Measurements from ENCODE around the gene MPPED2. TPM values are rescaled to one million over a fixed set of nuclear protein-coding genes. Genes with fewer than 3 reads are reported as not detected.

The MPPED2 gene
- total and polyA plus RNA-seq, 8 donors, result 2.0 to 5.0 (median 3.8) TPM

GRCh38 chr11:30424321-30424720, 161.8 kb downstream of the MPPED2 start:
- H3K27ac ChIP-seq, result peak overlapping the region in 1 of 4 donors; percentile 11
- ATAC-seq, result no peak
- intact Hi-C loops (cut with DNase I), result no loop called here
- TF ChIP-seq CTCF (IDR thresholded peaks at IDR 0.05), result no peak
- H3K27me3 ChIP-seq, result no peaks in the 10 kb centered on the region
- no peak for DNase-seq
- no peak overlapping the region for H3K4me3 ChIP-seq
- WGBS, 2 donors, result 53 to 57% methylated on average over 10 of the region's 10 CpGs
- no peaks in the 10 kb centered on the region for H3K36me3 ChIP-seq
- H3K4me1 ChIP-seq, result peaks cover 0 to 5% (median 0%) of the 10 kb centered on the region in 3 donors
- no peaks in the 10 kb centered on the region for H3K9me3 ChIP-seq
- no peak for FAIRE-seq

DNA sequence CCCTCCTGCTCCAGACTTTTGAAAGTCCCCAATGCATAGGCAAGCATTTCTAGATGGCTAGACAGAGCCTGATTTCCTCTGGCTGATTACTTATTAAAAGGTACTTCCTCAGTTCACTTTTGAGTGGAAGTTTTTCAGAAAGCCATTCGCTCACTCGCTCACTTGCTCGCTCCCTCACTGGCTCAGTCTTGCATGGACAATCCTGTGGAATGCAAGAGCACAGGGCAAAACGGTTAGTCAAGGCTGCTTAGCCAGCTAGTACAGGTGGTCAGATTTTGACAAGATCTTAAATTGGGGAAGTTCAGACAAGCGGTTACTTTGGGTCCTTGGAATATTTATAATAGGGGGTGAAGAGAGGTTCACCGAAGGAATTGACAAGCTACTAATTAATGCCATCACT, 162.3 kb downstream of the MPPED2 start:
- no peak overlapping the region for H3K4me3 ChIP-seq
- peaks cover 0 to 5% (median 0%) of the 10 kb centered on the region in 3 donors for H3K4me1 ChIP-seq
- peak overlapping the region in 2 of 4 donors; percentile 11 to 35 for H3K27ac ChIP-seq
- FAIRE-seq, result no peak
- no peaks in the 10 kb centered on the region for H3K36me3 ChIP-seq
- intact Hi-C loops (cut with DNase I), result no loop called here
- 58 to 62% methylated on average over 6 of the region's 6 CpGs for WGBS, 2 donors
- H3K27me3 ChIP-seq, result no peaks in the 10 kb centered on the region
- peak in 1 of 6 donors; percentile 10 for DNase-seq
- no peaks in the 10 kb centered on the region for H3K9me3 ChIP-seq
- TF ChIP-seq CTCF (IDR thresholded peaks at IDR 0.05), result no peak
- ATAC-seq, result peak in 3 of 4 donors; percentile 26 to 41 (median 26)

GRCh38 chr11:30423279-30423648, 162.9 kb downstream of the MPPED2 start:
- H3K27ac ChIP-seq, result peak overlapping the region; percentile 11 to 63 (median 26)
- no peaks in the 10 kb centered on the region for H3K27me3 ChIP-seq
- no peaks in the 10 kb centered on the region for H3K9me3 ChIP-seq
- FAIRE-seq, result no peak
- H3K4me1 ChIP-seq, result peaks cover 0 to 5% (median 0%) of the 10 kb centered on the region in 3 donors
- no peak for DNase-seq
- no peak for TF ChIP-seq CTCF (IDR thresholded peaks at IDR 0.05)
- H3K36me3 ChIP-seq, result no peaks in the 10 kb centered on the region
- intact Hi-C loops (cut with DNase I), result no loop called here
- peak in 1 of 4 donors; percentile 6 for ATAC-seq
- H3K4me3 ChIP-seq, result no peak overlapping the region
- 13 to 20% methylated on average over 5 of the region's 5 CpGs for WGBS, 2 donors

GRCh38 chr11:30422447-30423278, 163.5 kb downstream of the MPPED2 start:
- H3K4me3 ChIP-seq, result no peak overlapping the region
- DNase-seq, result peak in 3 of 6 donors; percentile 21 to 45 (median 34)
- no peak for TF ChIP-seq CTCF (IDR thresholded peaks at IDR 0.05)
- no peaks in the 10 kb centered on the region for H3K9me3 ChIP-seq
- no peak for FAIRE-seq
- intact Hi-C loops (cut with DNase I), result no loop called here
- H3K27me3 ChIP-seq, result no peaks in the 10 kb centered on the region
- H3K27ac ChIP-seq, result peak overlapping the region; percentile 17 to 63 (median 49)
- peak; percentile 36 to 86 (median 72) for ATAC-seq
- peaks cover 0 to 5% (median 0%) of the 10 kb centered on the region in 3 donors for H3K4me1 ChIP-seq
- no peaks in the 10 kb centered on the region for H3K36me3 ChIP-seq
- WGBS, 2 donors, result 10 to 11% methylated on average over 5 of the region's 5 CpGs

GRCh38 chr11:30420233-30420787, 165.8 kb downstream of the MPPED2 start:
- ATAC-seq, result no peak

More at GRCh38 chr11:30420233-30420787, 165.8 kb downstream of the MPPED2 start:
- no peak for TF ChIP-seq CTCF (IDR thresholded peaks at IDR 0.05)
- DNase-seq (no peak), FAIRE-seq (no peak)
- H3K9me3 ChIP-seq, result no peaks in the 10 kb centered on the region
- H3K4me3 ChIP-seq, result no peak overlapping the region
- H3K27ac ChIP-seq, result no peak overlapping the region
- no peaks in the 10 kb centered on the region for H3K27me3 ChIP-seq
- peaks cover 0 to 5% (median 0%) of the 10 kb centered on the region in 3 donors for H3K4me1 ChIP-seq
- H3K36me3 ChIP-seq, result no peaks in the 10 kb centered on the region
- 56 to 60% methylated on average over 5 of the region's 5 CpGs for WGBS, 2 donors
- intact Hi-C loops (cut with DNase I), result no loop called here

All from pancreas (tissue), 10 donors.